HG02981 (cell line): ENCODE measurements around the gene C12orf56.
"Not testable (repeated sequence)": the region's sequence is repeated elsewhere in the genome, so short reads cannot be mapped to it uniquely, and the experiment has no call there.

Experiments
- ATAC-seq: cut with Tn5 transposase; IDR thresholded peaks from one replicate; pipeline ENCODE4 v1.9.1; 2021; ENCODE audit warnings: mild to moderate bottlenecking, moderate library complexity; ENCODE audit not compliant: unreplicated experiment

The C12orf56 gene

DNA sequence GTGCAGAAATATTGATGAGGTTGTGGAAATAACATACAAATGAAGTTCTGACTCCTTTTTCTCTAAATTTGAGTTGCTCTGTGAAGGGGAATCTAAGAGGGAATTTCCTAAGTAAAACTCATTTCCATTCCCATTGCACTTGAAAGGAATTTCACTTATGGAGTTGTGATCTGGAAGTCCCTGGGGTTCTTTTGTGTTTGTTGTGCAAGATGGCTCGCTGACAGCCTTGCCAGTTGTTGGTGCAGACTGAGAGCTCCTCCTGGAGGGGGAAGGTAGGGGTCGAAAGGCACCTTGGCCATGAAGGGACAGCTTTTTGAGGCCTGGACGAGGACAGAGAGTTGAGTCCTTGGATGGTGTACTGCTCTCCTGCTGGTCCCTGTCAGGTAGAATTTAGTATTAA, 72.0 kb downstream of the C12orf56 start:
- ATAC-seq = no peak

GRCh38 chr12:64311877-64312276, 78.7 kb downstream of the C12orf56 start:
- ATAC-seq = no peak

- no peak for ATAC-seq
Measured at GRCh38 chr12:64304571-64304970, 86.0 kb downstream of the C12orf56 start.

DNA sequence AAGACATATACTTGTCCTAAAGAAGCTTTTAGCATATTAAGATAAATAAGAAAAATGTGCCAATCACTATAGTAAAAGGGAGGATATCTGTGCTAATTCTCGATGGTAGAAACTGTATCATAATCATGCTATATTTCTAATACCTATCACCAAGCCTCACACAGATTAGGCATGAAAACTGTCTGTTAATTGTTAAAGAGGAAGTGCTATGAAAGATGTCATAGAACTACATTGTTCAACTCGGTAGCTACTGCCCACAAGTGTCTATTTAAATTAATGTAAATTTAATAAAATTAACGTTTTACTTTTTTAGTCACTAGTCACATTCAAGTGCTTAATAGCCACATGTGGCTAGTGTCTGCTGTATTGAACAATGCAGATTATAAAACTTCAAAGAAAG, 90.9 kb downstream of the C12orf56 start:
- ATAC-seq = no peak

- no peak for ATAC-seq
Measured at GRCh38 chr12:64296301-64296700, 94.3 kb downstream of the C12orf56 start.

DNA sequence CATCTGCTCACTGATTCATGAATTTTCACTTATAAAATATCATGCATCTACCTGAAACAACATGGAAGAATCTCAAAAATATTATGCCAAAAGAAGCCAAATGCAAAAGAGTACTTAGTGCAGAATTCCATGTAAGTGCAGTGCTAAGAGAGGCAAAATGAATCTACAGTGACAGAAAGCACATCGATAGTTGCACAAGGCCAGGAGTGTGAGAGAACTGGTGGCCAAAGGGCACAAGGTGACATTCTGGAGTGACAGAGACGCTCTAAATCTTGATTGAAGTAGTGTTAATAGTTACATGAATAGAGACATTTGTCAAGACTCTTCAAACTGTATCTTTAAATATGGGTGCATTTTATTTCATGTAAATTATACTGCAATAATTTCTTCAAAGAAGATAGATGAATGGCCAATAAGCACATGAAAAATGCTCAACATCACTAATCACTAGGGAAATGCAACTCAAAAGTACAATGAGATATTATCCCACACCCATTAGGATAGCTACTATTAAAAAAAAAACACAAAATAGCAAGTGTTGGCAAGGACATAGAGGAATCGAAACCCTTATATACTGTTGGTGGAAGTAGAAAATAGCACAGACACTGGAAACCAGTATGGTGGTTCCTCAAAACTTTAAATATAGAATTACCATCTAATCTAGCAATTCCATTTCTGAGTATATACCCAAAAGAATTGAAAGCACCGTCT, 96.7 kb downstream of the C12orf56 start:
- peak; percentile 40 for ATAC-seq

GRCh38 chr12:64293174-64293573, 97.4 kb downstream of the C12orf56 start:
- ATAC-seq = not testable (repeated sequence)

DNA sequence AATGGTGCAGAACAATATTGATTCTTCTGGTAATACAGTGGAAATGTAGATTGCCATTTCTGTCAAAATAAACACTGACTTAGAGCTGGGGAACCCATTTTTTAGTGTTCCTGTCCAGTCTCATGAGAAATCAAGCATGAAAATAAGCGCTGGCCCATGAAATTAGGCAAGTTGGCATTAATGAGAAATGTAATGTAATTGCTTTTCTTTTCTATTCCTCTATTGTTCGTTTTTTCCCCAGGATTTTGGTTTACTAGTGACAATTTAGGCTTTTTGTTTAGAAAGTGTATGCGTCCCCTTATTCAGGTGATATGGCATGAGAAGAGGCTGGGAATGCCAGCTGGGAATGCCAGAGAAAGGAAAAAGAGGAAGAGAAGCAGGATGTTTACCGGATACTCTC, 104.0 kb downstream of the C12orf56 start:
- no peak for ATAC-seq

GRCh38 chr12:64284256-64284655, 106.3 kb downstream of the C12orf56 start:
- ATAC-seq = no peak

DNA sequence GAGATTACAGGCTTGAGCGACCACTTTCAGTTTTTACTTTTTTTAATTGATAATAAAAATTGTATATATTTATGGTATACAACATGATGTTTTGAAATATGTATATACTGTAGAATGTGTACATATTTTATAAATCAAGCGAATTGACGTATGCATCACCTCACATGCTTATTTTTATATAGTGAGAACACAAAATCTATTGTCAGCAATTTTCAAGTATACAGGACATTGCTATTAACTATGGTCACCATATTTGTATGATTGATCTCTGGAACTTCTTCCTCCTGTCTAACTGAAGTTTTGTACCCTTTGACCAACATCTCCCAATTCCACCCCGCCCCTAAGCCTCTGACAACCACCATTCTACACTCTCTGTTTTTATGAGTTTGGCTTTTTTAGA, 112.1 kb downstream of the C12orf56 start:
- no peak for ATAC-seq

GRCh38 chr12:64273527-64274403, 116.8 kb downstream of the C12orf56 start:
- ATAC-seq = peak; percentile 65

GRCh38 chr12:64270411-64270810, 120.1 kb downstream of the C12orf56 start:
- no peak for ATAC-seq

GRCh38 chr12:64269161-64269560, 121.4 kb downstream of the C12orf56 start:
- no peak for ATAC-seq

DNA sequence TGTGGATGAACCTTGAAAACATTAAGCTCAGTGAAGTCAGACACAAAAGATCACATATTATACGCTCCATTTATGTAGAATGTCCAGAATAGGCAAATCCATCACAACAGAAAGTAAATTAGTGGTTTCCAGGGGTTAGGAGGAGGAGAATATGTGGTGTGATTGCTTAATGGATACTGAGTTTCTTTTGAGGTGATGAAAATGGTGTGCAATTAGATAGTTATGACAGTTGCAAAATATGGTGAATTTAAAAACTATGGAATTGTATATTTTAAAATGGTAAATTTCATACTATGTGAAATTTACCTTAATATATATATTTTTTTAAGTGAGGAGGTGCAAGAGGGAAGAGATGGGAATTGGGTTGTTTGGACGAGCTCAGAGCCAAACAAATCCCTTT, 122.1 kb downstream of the C12orf56 start:
- ATAC-seq = no peak

GRCh38 chr12:64265839-64266238, 124.7 kb downstream of the C12orf56 start:
- no peak for ATAC-seq

DNA sequence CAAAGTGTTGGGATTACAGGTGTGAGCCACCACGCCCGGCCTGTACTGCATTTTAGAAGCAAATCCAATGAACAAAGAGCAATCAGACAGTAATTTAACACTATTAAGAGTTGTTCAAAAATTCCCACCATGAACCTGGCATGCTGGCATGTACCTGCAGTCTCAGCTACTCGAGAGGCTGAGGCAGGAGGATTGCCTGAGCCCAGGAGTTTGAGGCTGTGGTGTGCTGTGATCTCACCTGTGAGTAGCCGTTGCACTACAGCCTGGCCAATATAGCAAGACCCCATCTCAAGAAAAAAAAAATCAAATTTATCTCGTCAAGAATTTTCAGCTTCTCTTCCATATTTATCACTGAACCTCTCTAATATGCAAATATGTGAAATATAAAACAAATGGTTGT, 128.7 kb downstream of the C12orf56 start:
- no peak for ATAC-seq

GRCh38 chr12:64258576-64258975, 132.0 kb downstream of the C12orf56 start:
- ATAC-seq = no peak

DNA sequence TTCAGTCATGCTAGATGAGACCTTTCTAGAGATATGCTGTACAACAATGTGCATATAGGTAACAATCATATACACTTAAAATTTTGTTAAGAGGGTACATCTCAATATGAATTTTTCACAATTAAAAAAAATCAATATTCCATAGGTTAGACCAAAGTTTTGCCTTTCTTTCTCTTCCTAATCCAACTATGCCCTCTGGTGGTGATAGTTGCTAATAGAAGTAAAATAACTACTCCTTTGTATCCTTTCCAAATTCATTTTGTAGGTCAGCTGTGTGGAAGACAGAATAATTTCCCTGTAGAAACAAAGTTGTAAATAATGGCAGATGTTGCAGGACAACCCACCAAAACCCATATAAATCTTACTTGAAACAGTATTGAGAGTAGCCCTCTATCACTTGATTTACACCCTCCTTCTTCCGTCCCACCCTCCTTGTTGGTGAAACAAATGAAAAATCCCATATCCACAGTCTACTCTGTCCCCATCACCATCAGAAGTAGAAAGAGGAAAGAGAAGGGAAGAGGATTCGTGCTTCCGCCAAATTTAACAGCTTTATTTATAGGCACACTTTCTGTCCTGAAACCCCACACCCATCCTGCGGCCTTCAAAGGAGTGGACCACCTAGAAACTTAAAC, 134.3 kb downstream of the C12orf56 start:
- ATAC-seq = no peak

GRCh38 chr12:64255249-64255648, 135.3 kb downstream of the C12orf56 start:
- no peak for ATAC-seq

DNA sequence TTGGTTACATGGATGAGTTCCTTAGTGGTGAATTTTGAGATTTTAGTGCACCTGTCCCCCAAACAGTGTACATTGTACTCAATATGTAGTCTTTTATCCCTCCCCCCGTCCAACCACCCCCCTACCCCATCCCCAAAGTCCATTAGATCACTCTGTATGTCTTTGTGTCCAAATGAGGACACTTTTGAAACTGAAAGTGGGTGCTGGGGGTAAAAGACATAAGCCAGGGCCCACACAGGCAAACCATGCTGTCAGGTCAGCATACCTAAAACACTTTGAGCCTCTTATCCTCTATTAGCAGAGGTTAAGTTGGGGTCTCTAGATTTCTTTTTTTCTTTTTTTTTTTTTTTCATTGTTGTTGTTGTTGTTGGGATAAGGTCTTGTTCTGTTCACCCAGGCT, 137.2 kb downstream of the C12orf56 start:
- ATAC-seq = no peak

- no peak for ATAC-seq
Measured at GRCh38 chr12:64252681-64253080, 137.9 kb downstream of the C12orf56 start.

DNA sequence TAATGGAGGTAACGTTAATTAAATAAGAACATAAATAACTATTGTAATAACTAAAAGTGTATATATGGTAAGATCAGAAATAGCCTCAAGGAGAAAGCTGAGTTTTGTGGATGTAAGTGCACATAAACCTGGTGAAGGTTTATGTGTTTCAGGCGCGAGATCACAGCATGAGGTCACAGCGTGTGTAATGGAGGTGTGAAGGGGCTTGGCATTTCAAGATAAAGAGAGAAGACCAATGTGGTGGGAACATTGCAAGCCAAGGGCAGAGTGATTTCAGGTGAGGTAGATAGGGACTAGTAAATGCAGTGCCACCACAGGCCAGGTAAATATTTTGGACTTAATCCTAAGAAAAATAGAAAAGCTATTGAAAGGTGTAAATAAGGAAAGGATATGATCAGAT, 146.7 kb downstream of the C12orf56 start:
- ATAC-seq = no peak
